RWPE1 (cell line): Measurements from ENCODE around the gene DNAJB6.

Experiments
- CTCF ChIA-PET: fragments of 350-600 bp; sonication (Branson Sonifier 250); formaldehyde crosslinking; extraction: SDS; loops from one replicate; lab custom pipeline; 2021; lab: Yijun Ruan, JAX
- POLR2A ChIA-PET: fragments of 400-600 bp; formaldehyde crosslinking; extraction: SDS; loops from one replicate; lab custom pipeline; 2020; ENCODE audit warnings: antibody characterized with exemption; ENCODE audit not compliant: low non-redundant PET; lab: Yijun Ruan, JAX
- DNase-seq: peaks from one replicate; pipeline ENCODE4 v3.0.0; 2012; ENCODE audit warnings: low spot score
- H3K27ac ChIP-seq: fragments of 450-650 bp; 2 replicates; pipeline ENCODE4 v1.5.1; 2017
- CTCF ChIP-seq: fragments of 450-650 bp; conservative IDR thresholded peaks from 2 replicates; pipeline ENCODE4 v1.5.1; 2017; ENCODE audit warnings: low read depth, mild to moderate bottlenecking

Gene DNAJB6

GRCh38 chr7:157461573-157462418 lies 125.0 kb downstream of the DNAJB6 start:
- no peak for DNase-seq
- no peak overlapping the region for H3K27ac ChIP-seq
- ChIA-PET CTCF (interaction anchor here (0.9 kb wide), 1 partner anchor 13 kb away, joined by 3 read pairs; no protein-coding TSS in a partner anchor), POLR2A (no interaction called here)
- TF ChIP-seq CTCF: no peak

GRCh38 chr7:157462419-157462771 lies 125.6 kb downstream of the DNAJB6 start:
- TF ChIP-seq CTCF: no peak
- POLR2A ChIA-PET: no interaction called here
- no peak overlapping the region for H3K27ac ChIP-seq
- no peak for DNase-seq
- CTCF ChIA-PET: interaction anchor here (0.9 kb wide), 1 partner anchor 12 kb away, joined by 3 read pairs; no protein-coding TSS in a partner anchor

- DNase-seq: no peak
- no peak for TF ChIP-seq CTCF
- POLR2A ChIA-PET: no interaction called here
- no peak overlapping the region for H3K27ac ChIP-seq
- CTCF ChIA-PET: interaction anchor here (0.9 kb wide), 1 partner anchor 12 kb away, joined by 3 read pairs; no protein-coding TSS in a partner anchor
These were observed 126.0 kb downstream of the DNAJB6 start for GRCh38 chr7:157462840-157463239.

- ChIA-PET CTCF (no interaction called here), POLR2A (no interaction called here)
- H3K27ac ChIP-seq: no peak overlapping the region
- DNase-seq: no peak
- no peak for TF ChIP-seq CTCF
These were observed 126.4 kb downstream of the DNAJB6 start for GRCh38 chr7:157463245-157463644.

GRCh38 chr7:157464111-157464970 lies 127.5 kb downstream of the DNAJB6 start:
- TF ChIP-seq CTCF: no peak
- POLR2A ChIA-PET: no interaction called here
- CTCF ChIA-PET: interaction anchor here (0.6 kb wide), 1 partner anchor 44 kb away, joined by 4 read pairs; no protein-coding TSS in a partner anchor
- no peak for DNase-seq
- no peak overlapping the region for H3K27ac ChIP-seq
